Measurements from ENCODE around the gene PIP5K1C.
"Not testable (repeated sequence)": the region's sequence is repeated elsewhere in the genome, so short reads cannot be mapped to it uniquely, and the experiment has no call there.

PIP5K1C gene

GRCh38 chr19:3673506-3674439 lies 26.5 kb downstream of the PIP5K1C start:
- DNase-seq = no peak

DNA sequence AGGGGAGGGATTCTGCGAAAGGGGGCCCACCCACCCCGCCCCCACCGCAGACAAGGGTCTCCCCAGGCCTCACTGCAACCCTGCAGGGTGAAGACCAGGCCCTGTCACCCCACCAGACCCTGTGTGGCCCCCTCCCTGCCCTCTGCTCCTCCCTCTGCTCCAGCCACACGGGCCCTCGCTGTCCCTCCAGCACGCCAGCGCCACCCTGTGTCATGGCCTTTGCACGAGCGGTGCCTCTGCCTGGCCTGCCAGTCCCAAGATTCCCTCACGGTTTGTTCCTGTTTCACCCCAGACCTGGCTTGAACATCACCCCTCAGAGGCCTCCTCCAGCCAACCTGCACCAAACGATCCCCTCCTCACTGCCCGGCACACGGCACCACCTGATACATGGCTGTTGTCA lies 27.3 kb downstream of the PIP5K1C start:
- DNase-seq = no peak

DNA sequence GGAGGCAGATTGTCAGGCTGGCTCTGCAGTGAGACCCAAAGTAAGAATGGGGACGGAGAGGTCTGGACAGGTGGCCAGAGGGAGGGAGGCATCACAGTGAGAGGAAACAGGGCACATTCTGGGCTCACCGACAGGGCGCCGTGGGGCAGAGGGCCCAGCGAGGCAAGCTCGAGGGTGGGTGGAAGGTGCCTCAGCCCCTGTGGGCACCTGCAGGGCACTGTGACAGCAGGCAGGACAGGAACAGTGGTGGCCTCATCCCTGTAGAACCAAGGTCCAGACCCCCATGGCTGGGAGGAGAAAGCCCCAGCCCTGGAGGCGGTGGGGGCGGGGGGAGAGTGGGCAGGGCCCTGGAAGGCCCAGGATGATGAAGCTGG lies 27.7 kb downstream of the PIP5K1C start:
- no peak for DNase-seq

DNA sequence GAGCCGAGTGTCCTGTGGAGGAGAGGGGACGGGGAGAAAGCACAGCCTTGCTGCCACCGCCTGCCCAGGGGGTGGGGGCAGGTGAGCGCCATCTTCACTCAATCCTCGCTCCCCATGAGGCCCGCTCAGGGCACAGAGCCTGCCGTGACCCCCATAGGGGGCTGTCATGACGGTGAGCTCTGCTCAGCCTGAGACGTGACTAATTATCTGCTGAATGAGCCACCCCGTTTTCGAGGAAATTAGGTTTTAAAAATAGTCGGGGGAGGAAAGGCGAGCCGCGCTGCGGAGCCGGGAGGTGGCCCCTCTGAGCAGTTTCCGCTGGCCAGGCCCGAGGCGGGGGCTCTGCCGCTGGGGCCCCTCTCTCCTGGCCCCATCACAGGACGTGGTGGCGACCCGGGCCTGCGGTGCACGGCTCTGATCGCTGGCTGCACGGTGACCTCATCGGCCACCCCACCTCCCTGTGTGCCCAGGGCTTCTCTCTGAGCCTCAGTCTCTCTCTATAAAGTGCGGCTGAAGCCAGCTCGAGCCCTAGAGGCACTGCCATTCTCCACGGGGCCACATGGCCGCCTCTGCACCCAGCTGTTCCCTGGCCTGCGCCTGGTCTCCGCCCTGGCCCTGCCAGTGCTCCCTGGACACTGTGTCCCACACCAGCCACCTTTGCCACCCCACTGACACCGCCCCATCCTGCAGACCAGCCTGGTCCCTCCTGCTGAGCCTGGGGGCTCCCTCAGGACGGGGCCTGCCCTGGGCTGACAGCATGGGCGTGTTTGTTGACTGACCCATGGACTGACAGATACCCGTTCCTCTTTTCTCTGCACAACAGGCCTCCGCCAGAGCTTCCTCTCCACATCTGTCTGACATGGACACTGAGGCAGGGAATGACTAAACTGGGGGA lies 28.3 kb downstream of the PIP5K1C start:
- no peak for DNase-seq

- DNase-seq = no peak
Measured at GRCh38 chr19:3670796-3671679, 29.2 kb downstream of the PIP5K1C start.

DNA sequence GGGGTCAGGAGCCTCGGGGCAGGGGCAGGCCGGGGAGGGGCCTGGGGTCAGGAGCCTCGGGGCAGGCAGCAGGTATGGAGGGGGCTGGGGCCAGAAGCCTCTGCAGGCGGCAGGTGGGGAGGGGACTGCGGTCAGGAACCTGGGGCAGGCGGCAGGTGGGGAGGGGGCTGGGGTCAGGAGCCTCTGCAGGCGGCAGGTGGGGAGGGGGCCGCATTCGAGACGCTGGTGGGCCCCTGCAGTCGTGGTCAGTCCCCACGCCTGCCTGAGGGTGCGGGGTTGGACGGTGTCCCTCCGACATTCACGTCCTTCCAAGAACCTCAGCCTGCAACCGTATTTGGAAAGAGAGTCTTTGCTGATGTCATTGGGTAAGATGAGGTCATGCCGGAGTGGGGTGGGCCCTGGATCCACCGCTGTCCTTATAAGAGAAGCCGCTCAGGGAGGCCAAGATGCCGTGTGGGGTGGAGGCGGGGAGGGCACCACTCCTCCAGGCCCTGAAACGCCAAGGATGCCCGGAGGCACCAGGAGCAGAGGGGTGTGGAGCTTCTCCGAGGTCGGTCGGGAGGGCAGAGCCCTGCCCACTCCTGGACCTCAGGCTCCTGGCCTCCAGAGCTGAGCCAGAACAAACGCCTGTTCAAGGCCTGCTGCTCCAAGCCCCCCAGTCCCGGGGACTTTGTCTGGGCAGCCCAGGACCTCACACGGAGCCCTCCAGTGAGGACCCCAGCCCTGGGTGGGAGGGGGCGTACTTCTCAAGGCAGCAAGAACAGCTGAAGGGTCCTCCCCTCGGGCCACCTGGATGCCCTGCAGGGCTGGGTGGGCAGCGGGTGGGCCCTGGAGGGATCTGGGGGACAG lies 30.1 kb downstream of the PIP5K1C start:
- no peak for DNase-seq

DNA sequence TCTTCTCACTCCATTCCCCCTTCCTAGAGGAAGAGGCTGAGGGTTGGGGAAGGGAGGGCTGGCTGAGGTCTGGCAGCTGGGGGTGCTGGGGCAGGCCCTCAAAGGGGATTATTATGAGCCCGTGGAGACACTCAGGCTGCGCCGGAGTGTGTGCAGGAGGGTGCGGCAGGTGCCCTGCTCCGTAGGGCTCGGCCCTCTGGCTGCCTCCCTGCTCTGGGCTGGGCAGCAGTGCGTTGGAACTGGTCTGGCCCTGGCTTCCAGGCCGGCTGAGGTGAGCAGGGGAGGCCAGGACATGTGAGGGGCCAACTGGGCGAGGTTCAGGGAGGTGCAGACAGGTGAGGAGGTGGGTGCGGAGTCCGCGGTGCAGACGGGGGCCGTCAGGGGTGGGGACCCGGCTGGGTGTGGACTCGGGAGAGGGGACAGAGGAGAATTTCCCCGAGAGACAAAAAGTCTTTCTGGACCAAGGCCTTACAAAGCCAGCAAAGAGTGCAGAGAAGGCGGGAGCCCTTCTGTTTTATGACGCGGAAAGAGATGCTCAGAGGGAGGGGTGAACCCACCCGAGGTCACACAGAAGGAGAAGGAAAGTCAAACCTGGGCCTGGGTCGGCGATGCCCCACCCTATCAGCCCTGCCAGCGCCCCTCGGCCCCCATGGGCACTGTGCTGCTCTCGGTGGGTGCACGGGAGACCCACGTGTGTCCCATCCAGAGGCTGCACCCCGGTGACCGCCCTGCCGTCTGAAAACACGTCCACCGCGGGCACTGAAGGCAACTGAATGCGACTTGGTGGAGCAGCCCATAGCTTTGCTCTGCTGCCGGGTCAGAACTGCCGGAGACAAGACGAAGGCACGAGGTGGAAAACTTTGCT lies 31.0 kb downstream of the PIP5K1C start:
- DNase-seq = no peak

DNA sequence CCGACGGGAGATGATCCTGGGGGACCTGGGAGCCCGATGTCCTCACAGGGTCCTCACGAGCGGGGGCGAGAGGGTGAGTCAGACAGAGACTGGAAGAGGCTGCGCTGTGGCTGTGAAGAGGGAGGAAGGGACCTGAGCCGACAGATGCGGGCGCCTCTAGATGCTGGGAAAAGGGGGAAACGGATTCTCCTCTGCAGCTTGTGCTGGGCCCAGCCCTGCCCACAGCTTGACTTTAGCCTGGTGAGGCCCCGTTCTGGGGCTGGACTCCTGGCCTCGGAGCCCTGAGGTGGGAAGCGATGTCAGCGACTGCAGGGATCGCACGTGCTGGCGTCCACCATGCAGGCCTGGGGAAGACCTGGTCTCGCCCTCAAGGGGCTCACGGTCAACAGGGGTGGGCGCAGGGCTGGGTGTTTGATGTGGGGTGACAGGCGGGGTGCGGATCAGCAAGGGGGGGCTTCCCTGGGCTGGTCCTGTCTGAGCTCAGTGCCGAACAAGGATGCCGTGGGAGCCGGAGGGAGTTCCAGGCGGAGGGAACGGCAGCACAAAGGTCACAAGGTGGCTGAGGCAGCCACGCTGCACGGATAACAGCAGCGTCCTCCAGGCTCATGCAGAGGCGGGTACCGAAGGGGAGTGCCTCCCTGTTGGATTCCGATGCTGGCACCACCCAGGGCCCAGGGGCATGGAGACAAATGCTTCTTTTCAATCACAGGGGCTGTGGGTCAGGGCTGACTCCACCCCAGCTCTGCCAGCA lies 31.8 kb downstream of the PIP5K1C start:
- no peak for DNase-seq

GRCh38 chr19:3667766-3668165 lies 32.5 kb downstream of the PIP5K1C start:
- DNase-seq = no peak

- DNase-seq = no peak
Measured at GRCh38 chr19:3667037-3667638, 33.1 kb downstream of the PIP5K1C start.

- not testable (repeated sequence) for DNase-seq
Measured at GRCh38 chr19:3666545-3666856, 33.8 kb downstream of the PIP5K1C start.

- DNase-seq = no peak
Measured at GRCh38 chr19:3665681-3666544, 34.4 kb downstream of the PIP5K1C start.

DNA sequence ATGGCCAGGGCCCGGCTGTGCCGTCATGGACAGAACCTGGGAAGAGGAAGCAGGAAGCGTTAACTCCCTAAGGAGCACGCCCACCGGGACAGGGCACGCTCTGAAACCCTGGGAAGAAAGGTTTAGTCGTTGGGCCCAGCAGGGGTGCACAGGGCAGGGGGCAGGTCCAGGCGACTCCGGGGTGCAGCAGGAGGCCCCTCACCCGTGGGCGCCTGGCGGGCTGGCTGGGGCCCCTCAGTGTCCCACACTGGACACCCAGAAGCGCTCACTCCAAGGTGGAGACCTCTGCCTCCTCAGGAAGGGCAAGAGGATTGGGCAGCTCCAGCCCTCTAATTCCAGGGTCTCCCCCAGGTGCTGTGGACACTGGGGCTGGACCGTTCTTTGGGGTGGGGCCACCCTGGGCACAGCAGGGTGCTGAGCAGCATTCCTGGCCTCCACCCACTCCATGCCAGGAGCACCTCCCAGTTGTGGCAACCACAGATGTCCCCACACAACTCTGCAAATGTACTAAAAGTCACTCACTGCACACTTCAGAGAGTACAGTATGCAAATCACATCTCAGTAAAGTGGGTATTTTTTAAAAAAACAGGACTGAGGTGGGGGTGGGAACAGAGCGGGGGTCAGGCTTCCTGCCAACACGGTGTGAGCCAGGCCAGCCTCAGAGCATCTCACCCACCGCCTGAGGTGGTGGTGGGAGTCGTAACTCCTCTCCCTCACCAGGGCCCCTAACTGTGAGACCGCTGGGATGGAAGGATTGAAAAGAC lies 35.2 kb downstream of the PIP5K1C start:
- DNase-seq = no peak

DNA sequence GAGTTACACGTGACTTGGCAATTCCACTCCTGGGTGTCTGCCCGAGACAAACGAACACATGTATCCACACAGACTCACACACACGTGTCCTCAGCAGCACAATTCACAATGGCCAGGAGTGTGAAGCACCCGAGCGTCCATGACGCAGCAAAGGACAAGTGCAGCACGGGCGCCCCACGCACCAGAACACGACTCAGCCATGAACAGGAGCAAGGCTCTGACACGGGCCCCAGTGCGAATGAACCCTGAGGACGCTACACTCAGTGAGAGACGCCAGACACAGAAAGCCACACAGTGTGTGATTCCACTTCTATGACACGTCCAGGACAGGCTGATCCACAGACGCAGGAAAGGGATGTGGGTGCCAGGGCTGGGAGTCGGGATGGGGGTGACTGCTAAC lies 36.4 kb downstream of the PIP5K1C start:
- DNase-seq = no peak

GRCh38 chr19:3661284-3662238 lies 38.7 kb downstream of the PIP5K1C start:
- no peak for DNase-seq

- no peak for DNase-seq
Measured at GRCh38 chr19:3660493-3661219, 39.6 kb downstream of the PIP5K1C start.

Measured in NCI-H146 (cell line).